Mammary epithelial cell (primary cell): ENCODE measurements around the gene HSF5.

ENCODE experiments used
- CTCF ChIP-seq, 2 donors: IDR thresholded peaks in 1 of 2; conservative IDR thresholded peaks in 1 of 2; 2 replicates each; pipeline ENCODE4 v1.5.1; 2011 to 2012; ENCODE audit warnings: inconsistent platforms in 2 of 2, low read length in 2 of 2, mild to moderate bottlenecking in 2 of 2, control low read depth in 1 of 2, low read depth in 1 of 2; ENCODE audit not compliant: insufficient read depth in 1 of 2; ENCODE audit errors: extremely low read depth in 1 of 2
- EZH2 ChIP-seq: IDR thresholded peaks from 2 replicates; pipeline ENCODE4 v1.6.1; 2012; ENCODE audit warnings: low read length, inconsistent platforms, borderline replicate concordance

GRCh38 chr17:58504826-58505351 is 16.7 kb upstream of the HSF5 start:
- TF ChIP-seq CTCF (conservative IDR thresholded peaks at IDR 0.05 in 1 of 2, IDR thresholded peaks at IDR 0.05 in 1 of 2; ENCODE audit: extremely low read depth in 1 of 2, insufficient read depth in 1 of 2, low read depth in 1 of 2, low read length in 2 of 2) (no peak), EZH2 (no peak)
